Ovary (tissue), 9 donors: ENCODE measurements around the gene KRTAP5-10. TPM values are rescaled to one million over a fixed set of nuclear protein-coding genes. Genes with fewer than 3 reads are reported as not detected.
"Not testable (repeated sequence)": the region's sequence is repeated elsewhere in the genome, so short reads cannot be mapped to it uniquely, and the experiment has no call there.

Experiments used
- DNase-seq, 5 donors: peaks; one replicate each; pipeline ENCODE4 v3.0.0-alpha.2; 2019 to 2020
- H3K27ac ChIP-seq, 2 donors: fragments of 200-600 bp; one replicate each; pipeline versions ENCODE4 v1.5.1 to v1.8.0; 2019 to 2022
- H3K27me3 ChIP-seq: fragments of 200-600 bp; one replicate; pipeline ENCODE4 v1.8.0; 2022
- H3K36me3 ChIP-seq: fragments of 200-600 bp; sonication (generic); one replicate; pipeline ENCODE4 v1.5.1; 2019
- H3K4me1 ChIP-seq: one replicate; pipeline ENCODE4 v1.8.1; 2013; ENCODE audit warnings: mild to moderate bottlenecking, moderate library complexity; ENCODE audit not compliant: insufficient read depth
- H3K4me3 ChIP-seq: fragments of 200-600 bp; sonication (generic); one replicate; pipeline ENCODE4 v1.5.1; 2017
- H3K9me3 ChIP-seq, 2 donors: fragments of 200-600 bp in 1 of 2; sonication (generic) in 1 of 2; one replicate each; pipeline versions ENCODE4 v1.5.1 to v1.8.1; 2013 to 2019; ENCODE audit warnings: mild to moderate bottlenecking in 1 of 2, moderate library complexity in 1 of 2
- WGBS, 3 donors: extraction: QIAGEN DNeasy Blood & Tissue Kit in 1 of 3; methylation state at CpG; one replicate each; pipeline versions ENCODE4 v1.1.5 to v1.1.7; 2013 to 2017; 5-methylcytosine and 5-hydroxymethylcytosine counted together
- intact Hi-C, 4 donors: fragments of 100-400 bp; cut with DNase I; formaldehyde crosslinking; loops; one replicate each; pipeline versions ENCODE4 v1.11.0 to v1.15.1; 2022 to 2023
- polyA plus RNA-seq, 2 donors: library from polyadenylated mRNA; stranded (reverse); fragments of 200-250 nt in 1 of 2; fragments of 350-450 nt in 1 of 2; fragmentation: Illumina TruSeq in 1 of 2; extraction: RNeasy Lipid Tissue Mini Kit (QIAGEN cat#74804) in 1 of 2; gene quantifications; one replicate each; pipeline ENCODE4 v1.2.3, GENCODE V29; 2013 to 2014
- small RNA-seq: library from RNA; depleted of rRNA; stranded (forward); fragments of <200 nt; gene quantifications from one replicate; pipeline ENCODE3, GENCODE V24; 2016
- total RNA-seq, 7 donors: library from RNA; depleted of rRNA in 2 of 7; stranded (reverse); fragments of >200 nt in 2 of 7; fragmentation: NEBNext Ultra II Directional in 3 of 7; extraction: Animal tissue kit (Norgen Biotek cat#: 25700) in 3 of 7; gene quantifications; one replicate each; pipeline versions ENCODE4 v1.1.0 to v1.2.4, GENCODE V29; 2016 to 2023
- donor health status: DM: no; HTN: no; CAD: no; lungs with moderate emphysema.
- donor health status: DM: no; HTN: no; CAD: no.
- donor health status: Bipolar disorder and iron deficiency.
- donor health status: DM: yes; HTN: yes; CAD: no.
- donor health status: DM: no; HTN: no; CAD: no.
- donor health status: DM: yes; HTN: yes; CAD: no.

KRTAP5-10 gene
- total and polyA plus RNA-seq, 9 donors, result 0.18 to 0.35 TPM; not detected in 7

GRCh38 chr11:71606853-71607519, 41.6 kb downstream of the KRTAP5-10 start:
- not testable (repeated sequence) for H3K4me3 ChIP-seq, H3K27me3 ChIP-seq

GRCh38 chr11:71607520-71608216, 42.3 kb downstream of the KRTAP5-10 start:
- DNase-seq, H3K27ac ChIP-seq, H3K4me1 ChIP-seq, H3K27me3 ChIP-seq, intact Hi-C loops, H3K9me3 ChIP-seq, H3K4me3 ChIP-seq, H3K36me3 ChIP-seq: not testable (repeated sequence)
- WGBS, 3 donors, result 1% methylated on average over 17 to 52 of the region's 59 CpGs

More at GRCh38 chr11:71606853-71607519, 41.6 kb downstream of the KRTAP5-10 start:
- H3K4me1 ChIP-seq, H3K36me3 ChIP-seq, H3K27ac ChIP-seq, intact Hi-C loops, H3K9me3 ChIP-seq, DNase-seq: not testable (repeated sequence)
- WGBS, 3 donors, result 7 to 18% (median 13%) methylated on average over 20 to 48 of the region's 48 CpGs

GRCh38 chr11:71608272-71608671, 42.9 kb downstream of the KRTAP5-10 start:
- H3K4me1 ChIP-seq, intact Hi-C loops, DNase-seq, H3K4me3 ChIP-seq, H3K27me3 ChIP-seq, H3K9me3 ChIP-seq, H3K27ac ChIP-seq, H3K36me3 ChIP-seq: not testable (repeated sequence)
- 7 to 19% methylated on average over 9 to 16 of the region's 21 CpGs; no CpG with 5 or more reads in 1 of the 3 donors for WGBS, 3 donors

- H3K9me3 ChIP-seq, H3K36me3 ChIP-seq, intact Hi-C loops, DNase-seq, H3K27me3 ChIP-seq, H3K27ac ChIP-seq, H3K4me1 ChIP-seq, H3K4me3 ChIP-seq: not testable (repeated sequence)
- 71 to 80% (median 79%) methylated on average over 21 of the region's 21 CpGs for whole genome bisulfite sequencing, 3 donors
Observed at GRCh38 chr11:71611218-71611910, 46.0 kb downstream of the KRTAP5-10 start.

GRCh38 chr11:71613931-71614330, 48.6 kb downstream of the KRTAP5-10 start:
- 77 to 80% (median 78%) methylated on average over 7 of the region's 7 CpGs for WGBS, 3 donors
- H3K4me1 ChIP-seq, H3K27me3 ChIP-seq, H3K9me3 ChIP-seq, intact Hi-C loops, H3K36me3 ChIP-seq, H3K27ac ChIP-seq, H3K4me3 ChIP-seq, DNase-seq: not testable (repeated sequence)

GRCh38 chr11:71614366-71614917, 49.1 kb downstream of the KRTAP5-10 start:
- H3K36me3 ChIP-seq, intact Hi-C loops, H3K4me1 ChIP-seq, DNase-seq, H3K27me3 ChIP-seq, H3K4me3 ChIP-seq, H3K9me3 ChIP-seq, H3K27ac ChIP-seq: not testable (repeated sequence)
- 53 to 62% (median 56%) methylated on average over 15 of the region's 15 CpGs for WGBS, 3 donors

GRCh38 chr11:71615003-71615402, 49.6 kb downstream of the KRTAP5-10 start:
- H3K36me3 ChIP-seq, H3K9me3 ChIP-seq, H3K4me1 ChIP-seq, H3K27me3 ChIP-seq, H3K4me3 ChIP-seq, intact Hi-C loops, H3K27ac ChIP-seq, DNase-seq: not testable (repeated sequence)
- 69 to 76% (median 70%) methylated on average over 12 of the region's 12 CpGs for WGBS, 3 donors

Small RNA genes within 50 kb of the gene (small RNA-seq; reads per million reads assigned to genes)
- gene AP000867.1 (not detected), gene KRTAP5-14P (not detected)

Other genes with a start within 250 kb of the KRTAP5-10 start
- 100 to 1,000 TPM in 2 of 7 donors, 10 to 100 TPM in 5; 29.3 to 264 (median 51.1) TPM for gene DHCR7, start 117.2 kb upstream of the KRTAP5-10 start, total RNA-seq
- gene DHCR7, start 117.2 kb upstream of the KRTAP5-10 start, polyA plus RNA-seq, result 10 to 100 TPM; 25.3 to 61.0 TPM
- 10 to 100 TPM; 30.8 to 69.0 (median 53.0) TPM for gene NADSYN1, start 112.4 kb upstream of the KRTAP5-10 start, total RNA-seq
- 10 to 100 TPM; 33.6 to 40.6 TPM for gene NADSYN1, start 112.4 kb upstream of the KRTAP5-10 start, polyA plus RNA-seq
- under 1 TPM in 4 of 7 donors, not detected in 3; 0.22 to 0.27 (median 0.23) TPM for gene KRTAP5-7, start 38.3 kb upstream of the KRTAP5-10 start, total RNA-seq
- not detected for gene KRTAP5-7, start 38.3 kb upstream of the KRTAP5-10 start, polyA plus RNA-seq
- gene KRTAP5-8, start 27.5 kb upstream of the KRTAP5-10 start, total RNA-seq, result not detected
- gene KRTAP5-8, start 27.5 kb upstream of the KRTAP5-10 start, polyA plus RNA-seq, result not detected
- gene KRTAP5-9, start 17.1 kb upstream of the KRTAP5-10 start, total RNA-seq, result under 1 TPM in 2 of 7 donors, not detected in 5; 0.46 to 0.77 TPM
- gene KRTAP5-9, start 17.1 kb upstream of the KRTAP5-10 start, polyA plus RNA-seq, result under 1 TPM in 1 of 2 donors, not detected in 1; 0.17 TPM
- not detected for gene KRTAP5-11, start 17.3 kb downstream of the KRTAP5-10 start, total RNA-seq
- gene KRTAP5-11, start 17.3 kb downstream of the KRTAP5-10 start, polyA plus RNA-seq, result not detected